Measurements from ENCODE around the gene SALL4. TPM values are rescaled to one million over a fixed set of nuclear protein-coding genes. Genes with fewer than 3 reads are reported as not detected.

Gene SALL4
- total and polyA plus RNA-seq, 9 of the 15 experiments (the other 6 are each of a cell fraction or from before 2014, with no cell fraction given) = 0.03 to 0.07 TPM; not detected in 7

DNA sequence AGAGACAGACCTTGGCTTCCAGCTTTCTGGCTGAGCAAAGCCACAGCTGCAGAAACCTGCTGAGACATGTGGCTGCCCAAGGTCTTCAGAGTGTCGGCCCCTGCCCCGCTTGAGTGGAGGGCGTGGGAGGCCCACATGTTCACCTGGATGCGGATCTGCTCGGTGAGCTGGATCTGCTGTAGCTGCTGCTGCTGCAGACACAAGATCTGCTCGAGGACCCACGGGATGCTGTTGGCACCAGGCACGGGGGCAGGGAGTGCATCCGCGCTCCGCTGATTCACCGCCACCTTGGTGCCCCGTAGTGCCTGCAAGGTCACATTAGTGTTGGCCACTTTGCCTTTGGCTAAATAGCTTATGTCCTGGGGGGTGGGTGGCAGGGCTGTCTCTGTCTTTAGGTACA lies 10.7 kb downstream of the SALL4 start:
- CTCF ChIA-PET (ENCODE audit: low intra/inter-chr PET ratio) = no interaction called here
- POLR2A ChIA-PET = interaction anchor here (0.6 to 1.0 kb wide), 2 partner anchors 16 to 668 kb away, joined by 3 to 4 read pairs; no protein-coding TSS in a partner anchor
- DNase-seq (ENCODE audit: extremely low read depth in 1 of 4, low spot score in 3 of 4) (no peak), ATAC-seq (no peak), FAIRE-seq (no peak)
- Histone ChIP-seq H3K4me3 (no peak overlapping the region), H3K36me3 (ENCODE audit: control insufficient read depth, insufficient read depth, low read length) (no peaks in the 10 kb centered on the region), H2AFZ (ENCODE audit: low read depth, low read length) (no peak overlapping the region), H3K79me2 (ENCODE audit: control insufficient read depth, insufficient read depth, low read length) (no peaks in the 10 kb centered on the region), H3K9me3 (replicated peaks; ENCODE audit: control insufficient read depth, insufficient read depth, low read depth, low read length) (no peaks in the 10 kb centered on the region), H3K27ac (ENCODE audit: extremely low read depth, low read depth, low read length) (no peak overlapping the region), H4K20me1 (replicated peaks; ENCODE audit: control insufficient read depth, insufficient read depth, low read length) (no peaks in the 10 kb centered on the region), H3K27me3 (ENCODE audit: control insufficient read depth in 2 of 2, insufficient read depth in 2 of 2, low read length in 2 of 2) (peaks cover 35 to 59% of the 10 kb centered on the region in 2 experiments), H3K4me2 (ENCODE audit: insufficient read depth, low read length) (no peak overlapping the region), H3K9ac (ENCODE audit: insufficient read depth in 1 of 2, low read depth in 2 of 2, low read length in 2 of 2) (no peak overlapping the region; a peak in 1 of 4 replicates), H3K4me1 (replicated peaks in 1 of 2; ENCODE audit: control insufficient read depth in 2 of 2, insufficient read depth in 2 of 2, low read length in 2 of 2) (no peaks in the 10 kb centered on the region; a peak in 1 of 5 replicates), H3K9me1 (ENCODE audit: control insufficient read depth, insufficient read depth, low read length) (no peaks in the 10 kb centered on the region)
- 6% methylated on average over 13 of the region's 13 CpGs for WGBS (ENCODE audit: insufficient coverage, low coverage, missing lambda C conversion rate)
- intact Hi-C loops (cut with micrococcal nuclease) (no loop called here), in situ Hi-C loops (cut with MboI) (no loop called here)
- no TSS peak for BruUV-seq (replicated peaks)
- TF ChIP-seq, protein P1, sequence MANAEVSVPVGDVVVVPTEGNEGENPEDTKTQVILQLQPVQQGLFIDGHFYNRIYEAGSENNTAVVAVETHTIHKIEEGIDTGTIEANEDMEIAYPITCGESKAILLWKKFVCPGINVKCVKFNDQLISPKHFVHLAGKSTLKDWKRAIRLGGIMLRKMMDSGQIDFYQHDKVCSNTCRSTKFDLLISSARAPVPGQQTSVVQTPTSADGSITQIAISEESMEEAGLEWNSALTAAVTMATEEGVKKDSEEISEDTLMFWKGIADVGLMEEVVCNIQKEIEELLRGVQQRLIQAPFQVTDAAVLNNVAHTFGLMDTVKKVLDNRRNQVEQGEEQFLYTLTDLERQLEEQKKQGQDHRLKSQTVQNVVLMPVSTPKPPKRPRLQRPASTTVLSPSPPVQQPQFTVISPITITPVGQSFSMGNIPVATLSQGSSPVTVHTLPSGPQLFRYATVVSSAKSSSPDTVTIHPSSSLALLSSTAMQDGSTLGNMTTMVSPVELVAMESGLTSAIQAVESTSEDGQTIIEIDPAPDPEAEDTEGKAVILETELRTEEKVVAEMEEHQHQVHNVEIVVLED (CRISPR knock-in tag; IDR thresholded peaks at IDR 0.05) = no peak
- TF ChIP-seq, protein P2, sequence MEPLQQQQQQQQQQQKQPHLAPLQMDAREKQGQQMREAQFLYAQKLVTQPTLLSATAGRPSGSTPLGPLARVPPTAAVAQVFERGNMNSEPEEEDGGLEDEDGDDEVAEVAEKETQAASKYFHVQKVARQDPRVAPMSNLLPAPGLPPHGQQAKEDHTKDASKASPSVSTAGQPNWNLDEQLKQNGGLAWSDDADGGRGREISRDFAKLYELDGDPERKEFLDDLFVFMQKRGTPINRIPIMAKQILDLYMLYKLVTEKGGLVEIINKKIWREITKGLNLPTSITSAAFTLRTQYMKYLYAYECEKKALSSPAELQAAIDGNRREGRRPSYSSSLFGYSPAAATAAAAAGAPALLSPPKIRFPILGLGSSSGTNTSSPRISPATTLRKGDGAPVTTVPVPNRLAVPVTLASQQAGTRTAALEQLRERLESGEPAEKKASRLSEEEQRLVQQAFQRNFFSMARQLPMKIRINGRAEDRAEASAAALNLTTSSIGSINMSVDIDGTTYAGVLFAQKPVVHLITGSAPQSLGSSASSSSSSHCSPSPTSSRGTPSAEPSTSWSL (CRISPR knock-in tag; IDR thresholded peaks at IDR 0.05; ENCODE audit: borderline replicate concordance) = no peak
- TF ChIP-seq FOXJ3 (CRISPR knock-in tag; IDR thresholded peaks at IDR 0.05) (no peak), ZNF12 (CRISPR knock-in tag; IDR thresholded peaks at IDR 0.05) (no peak), ZNF212 (CRISPR knock-in tag; IDR thresholded peaks at IDR 0.05) (no peak), ZNF354B (CRISPR knock-in tag; IDR thresholded peaks at IDR 0.05) (no peak), MYBL2 (IDR thresholded peaks at IDR 0.05; ENCODE audit: low read depth) (no peak), MYBL2 (CRISPR knock-in tag; IDR thresholded peaks at IDR 0.05; ENCODE audit: borderline replicate concordance) (no peak), KLF13 (tag; IDR thresholded peaks at IDR 0.05; ENCODE audit: borderline replicate concordance, low read depth) (no peak), ETV6 (IDR thresholded peaks at IDR 0.05; ENCODE audit: borderline replicate concordance in 1 of 2, low read depth in 2 of 2, low read length in 1 of 2) (no peak), ETV6 (CRISPR knock-in tag; IDR thresholded peaks at IDR 0.05; ENCODE audit: borderline replicate concordance) (no peak)
- TF ChIP-seq, protein P3, sequence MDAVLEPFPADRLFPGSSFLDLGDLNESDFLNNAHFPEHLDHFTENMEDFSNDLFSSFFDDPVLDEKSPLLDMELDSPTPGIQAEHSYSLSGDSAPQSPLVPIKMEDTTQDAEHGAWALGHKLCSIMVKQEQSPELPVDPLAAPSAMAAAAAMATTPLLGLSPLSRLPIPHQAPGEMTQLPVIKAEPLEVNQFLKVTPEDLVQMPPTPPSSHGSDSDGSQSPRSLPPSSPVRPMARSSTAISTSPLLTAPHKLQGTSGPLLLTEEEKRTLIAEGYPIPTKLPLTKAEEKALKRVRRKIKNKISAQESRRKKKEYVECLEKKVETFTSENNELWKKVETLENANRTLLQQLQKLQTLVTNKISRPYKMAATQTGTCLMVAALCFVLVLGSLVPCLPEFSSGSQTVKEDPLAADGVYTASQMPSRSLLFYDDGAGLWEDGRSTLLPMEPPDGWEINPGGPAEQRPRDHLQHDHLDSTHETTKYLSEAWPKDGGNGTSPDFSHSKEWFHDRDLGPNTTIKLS (IDR thresholded peaks at IDR 0.05; ENCODE audit: borderline replicate concordance, low read depth) = no peak
- TF ChIP-seq, protein P4, sequence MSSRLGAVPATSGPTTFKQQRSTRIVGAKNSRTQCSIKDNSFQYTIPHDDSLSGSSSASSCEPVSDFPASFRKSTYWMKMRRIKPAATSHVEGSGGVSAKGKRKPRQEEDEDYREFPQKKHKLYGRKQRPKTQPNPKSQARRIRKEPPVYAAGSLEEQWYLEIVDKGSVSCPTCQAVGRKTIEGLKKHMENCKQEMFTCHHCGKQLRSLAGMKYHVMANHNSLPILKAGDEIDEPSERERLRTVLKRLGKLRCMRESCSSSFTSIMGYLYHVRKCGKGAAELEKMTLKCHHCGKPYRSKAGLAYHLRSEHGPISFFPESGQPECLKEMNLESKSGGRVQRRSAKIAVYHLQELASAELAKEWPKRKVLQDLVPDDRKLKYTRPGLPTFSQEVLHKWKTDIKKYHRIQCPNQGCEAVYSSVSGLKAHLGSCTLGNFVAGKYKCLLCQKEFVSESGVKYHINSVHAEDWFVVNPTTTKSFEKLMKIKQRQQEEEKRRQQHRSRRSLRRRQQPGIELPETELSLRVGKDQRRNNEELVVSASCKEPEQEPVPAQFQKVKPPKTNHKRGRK (tag; IDR thresholded peaks at IDR 0.05) = no peak

Measured in K562 (cell line).